HG03432 (cell line): Measurements from ENCODE around the gene KCTD15.
A peak's percentile ranks its signal among the peaks of the same experiment; 100 is the strongest.

ENCODE experiments used
- ATAC-seq: cut with Tn5 transposase; IDR thresholded peaks from one replicate; pipeline ENCODE4 v1.9.1; 2021; ENCODE audit warnings: mild to moderate bottlenecking, moderate library complexity; ENCODE audit not compliant: unreplicated experiment

Gene KCTD15

GRCh38 chr19:33771384-33772101, 25.1 kb upstream of the KCTD15 start:
- ATAC-seq: peak; percentile 40

DNA sequence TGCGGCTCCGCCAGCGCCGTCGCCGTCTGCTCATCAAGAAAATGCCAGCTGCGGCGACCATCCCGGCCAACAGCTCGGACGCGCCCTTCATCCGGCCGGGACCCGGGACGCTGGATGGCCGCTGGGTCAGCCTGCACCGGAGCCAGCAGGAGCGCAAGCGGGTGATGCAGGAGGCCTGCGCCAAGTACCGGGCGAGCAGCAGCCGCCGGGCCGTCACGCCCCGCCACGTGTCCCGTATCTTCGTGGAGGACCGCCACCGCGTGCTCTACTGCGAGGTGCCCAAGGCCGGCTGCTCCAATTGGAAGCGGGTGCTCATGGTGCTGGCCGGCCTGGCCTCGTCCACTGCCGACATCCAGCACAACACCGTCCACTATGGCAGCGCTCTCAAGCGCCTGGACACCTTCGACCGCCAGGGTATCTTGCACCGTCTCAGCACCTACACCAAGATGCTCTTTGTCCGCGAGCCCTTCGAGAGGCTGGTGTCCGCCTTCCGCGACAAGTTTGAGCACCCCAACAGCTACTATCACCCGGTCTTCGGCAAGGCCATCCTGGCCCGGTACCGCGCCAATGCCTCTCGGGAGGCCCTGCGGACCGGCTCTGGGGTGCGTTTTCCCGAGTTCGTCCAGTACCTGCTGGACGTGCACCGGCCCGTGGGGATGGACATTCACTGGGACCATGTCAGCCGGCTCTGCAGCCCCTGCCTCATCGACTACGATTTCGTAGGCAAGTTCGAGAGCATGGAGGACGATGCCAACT, 24.4 kb upstream of the KCTD15 start:
- ATAC-seq: no peak

GRCh38 chr19:33772858-33773180, 23.9 kb upstream of the KCTD15 start:
- no peak for ATAC-seq

DNA sequence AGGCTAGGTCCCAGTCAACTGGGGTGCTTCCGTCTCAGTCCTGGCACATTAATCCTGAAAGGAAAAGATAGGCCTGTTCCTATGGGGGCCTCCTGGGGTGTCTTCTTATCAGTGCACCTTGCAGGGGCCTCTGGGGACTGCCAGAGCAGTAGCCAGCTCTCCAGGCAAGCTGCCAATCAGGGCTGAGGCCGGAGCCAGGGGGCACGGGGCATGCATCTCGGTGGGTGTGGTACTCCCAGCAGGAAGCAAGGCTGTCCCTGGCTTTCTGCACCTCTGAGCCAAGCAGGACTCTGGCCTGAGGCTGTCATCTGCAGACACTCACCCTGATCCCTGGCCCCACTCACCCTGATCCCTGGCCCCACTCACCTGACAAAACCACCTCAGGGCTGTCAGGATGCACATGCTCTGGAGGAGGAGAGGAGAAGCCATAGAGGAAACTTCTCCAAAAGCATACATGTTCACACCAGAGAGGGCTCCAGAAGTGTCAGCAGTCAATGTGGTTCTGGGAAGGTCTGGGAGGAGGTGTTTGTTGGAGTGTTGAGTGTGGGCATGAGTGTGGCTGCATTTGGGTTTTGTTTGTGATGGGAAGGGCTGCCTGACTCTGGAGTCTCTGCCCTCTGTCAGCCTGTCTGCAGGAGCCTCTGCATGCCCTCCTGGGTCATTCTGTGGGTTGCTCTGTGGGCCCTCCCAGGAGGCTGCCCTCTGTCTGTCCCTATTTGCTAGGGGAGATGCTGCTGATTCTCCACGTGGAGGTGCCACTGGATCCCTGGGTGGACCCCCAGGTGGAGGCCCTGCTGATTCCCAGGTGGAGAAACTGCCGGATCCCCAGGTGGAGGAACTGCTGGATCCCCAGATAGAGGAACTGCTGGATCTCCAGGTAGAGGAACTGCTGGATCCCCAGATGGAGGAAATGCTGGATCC, 22.7 kb upstream of the KCTD15 start:
- ATAC-seq: no peak

DNA sequence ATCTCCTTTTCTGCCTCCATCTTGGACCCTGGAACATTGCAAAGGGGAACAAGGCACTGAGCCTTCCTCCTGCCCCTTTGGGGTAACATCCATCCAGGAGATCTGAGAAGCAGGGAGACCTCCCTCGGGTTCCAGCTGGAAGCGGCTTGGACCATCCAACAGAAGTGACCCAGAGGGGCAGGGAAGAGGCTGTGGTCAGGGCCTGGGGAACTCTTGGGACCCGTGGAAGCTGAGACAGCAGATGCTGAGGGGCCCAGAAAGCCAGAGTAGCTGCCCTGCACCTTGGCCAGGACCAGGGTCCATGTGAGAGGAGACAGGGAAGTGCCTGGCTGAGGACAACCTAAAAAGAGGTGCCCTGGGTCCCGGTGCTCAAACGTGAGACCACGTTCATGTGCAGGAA, 21.9 kb upstream of the KCTD15 start:
- ATAC-seq: no peak

DNA sequence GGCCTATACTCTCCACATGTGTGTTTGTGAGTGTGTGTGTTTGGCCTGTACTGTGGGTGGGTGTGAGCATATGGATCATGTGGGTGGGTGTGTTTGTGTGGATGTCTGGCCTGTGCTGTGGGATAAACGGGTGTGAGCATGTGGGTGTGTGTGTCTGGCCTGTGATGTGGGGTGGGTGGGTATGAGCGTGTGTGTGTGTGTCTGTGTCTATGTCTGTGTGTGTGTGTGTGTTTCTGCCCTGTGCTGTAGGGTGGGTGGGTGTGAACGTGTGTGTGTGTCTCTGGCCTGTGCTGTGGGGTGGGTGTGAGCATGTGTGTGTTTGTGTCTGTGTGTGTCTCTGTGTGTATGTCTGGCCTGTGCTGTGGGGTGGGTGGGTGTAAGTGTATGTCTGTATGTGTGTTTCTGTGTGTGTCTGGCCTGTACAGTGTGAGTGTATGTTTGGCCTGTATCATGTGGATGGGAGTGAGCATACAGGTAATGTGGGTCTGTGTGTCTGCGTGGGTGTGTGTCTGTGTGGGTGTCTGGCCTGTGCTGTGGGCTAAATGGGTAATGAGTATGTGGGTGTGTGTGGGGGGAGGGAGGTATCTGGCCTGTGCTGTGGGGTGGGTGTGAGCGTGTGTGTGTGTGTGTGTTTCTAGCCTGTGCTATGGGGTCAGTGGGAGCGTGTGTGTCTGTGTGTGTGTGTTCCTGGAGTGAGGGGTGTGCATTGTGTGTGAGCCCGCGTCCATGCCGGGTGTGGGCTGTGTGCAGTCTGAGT, 20.8 kb upstream of the KCTD15 start:
- no peak for ATAC-seq

DNA sequence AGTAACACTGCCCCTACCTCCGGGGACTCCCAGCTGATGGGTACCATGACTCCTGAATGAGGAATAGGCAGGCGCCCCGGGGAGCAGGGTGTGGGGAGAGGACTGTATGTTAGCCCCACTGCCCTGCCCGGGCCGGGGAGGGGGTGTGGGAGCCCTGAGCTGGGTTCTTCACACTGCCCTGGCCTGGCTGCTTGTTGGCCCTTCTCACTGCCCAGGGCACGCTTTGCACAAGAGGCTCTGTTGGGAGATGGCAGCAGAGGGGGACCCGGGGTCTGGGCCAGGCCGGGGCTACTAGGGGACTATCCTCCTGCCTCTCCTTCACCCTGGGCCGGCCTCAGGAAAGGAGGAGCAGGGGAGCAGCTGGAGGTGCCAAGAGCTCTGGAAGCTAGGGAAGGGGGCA, 19.3 kb upstream of the KCTD15 start:
- ATAC-seq: no peak

GRCh38 chr19:33777753-33778088, 18.9 kb upstream of the KCTD15 start:
- ATAC-seq: no peak

DNA sequence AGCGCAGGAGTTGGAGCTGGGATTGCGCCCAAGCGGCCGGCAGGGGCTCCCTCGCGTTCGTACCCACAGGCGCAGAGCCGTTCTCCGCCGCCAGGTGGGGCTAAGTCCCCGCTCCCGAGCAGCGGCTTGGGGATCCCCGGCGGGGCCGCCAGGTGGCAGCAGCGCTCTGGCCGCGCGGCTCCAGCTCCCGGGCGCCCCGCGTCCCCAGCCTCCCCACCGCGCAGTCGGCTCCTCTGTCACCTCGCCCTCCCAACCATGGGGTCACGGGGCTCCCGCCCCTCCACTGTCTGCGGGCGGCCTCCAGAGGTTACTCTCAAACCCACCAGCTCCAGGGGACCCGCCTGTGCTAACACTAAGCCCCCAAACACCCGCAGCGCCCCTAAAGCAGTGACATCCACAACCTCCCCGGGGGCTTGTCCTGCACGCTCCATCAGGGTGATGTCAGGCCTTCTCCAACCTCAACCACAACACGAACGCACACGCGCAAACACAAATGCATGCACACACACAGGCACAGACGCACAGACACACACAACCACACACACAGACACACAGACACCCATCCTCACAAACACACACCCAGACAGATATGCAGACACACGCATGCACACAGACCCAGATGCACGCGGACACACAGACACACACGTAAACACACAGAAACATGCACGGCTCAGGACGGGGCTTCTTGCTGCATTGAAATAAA, 18.4 kb upstream of the KCTD15 start:
- ATAC-seq: peak; percentile 79

- ATAC-seq: no peak
Observed at GRCh38 chr19:33779849-33780248, 16.8 kb upstream of the KCTD15 start.

GRCh38 chr19:33780251-33780650, 16.4 kb upstream of the KCTD15 start:
- ATAC-seq: no peak

DNA sequence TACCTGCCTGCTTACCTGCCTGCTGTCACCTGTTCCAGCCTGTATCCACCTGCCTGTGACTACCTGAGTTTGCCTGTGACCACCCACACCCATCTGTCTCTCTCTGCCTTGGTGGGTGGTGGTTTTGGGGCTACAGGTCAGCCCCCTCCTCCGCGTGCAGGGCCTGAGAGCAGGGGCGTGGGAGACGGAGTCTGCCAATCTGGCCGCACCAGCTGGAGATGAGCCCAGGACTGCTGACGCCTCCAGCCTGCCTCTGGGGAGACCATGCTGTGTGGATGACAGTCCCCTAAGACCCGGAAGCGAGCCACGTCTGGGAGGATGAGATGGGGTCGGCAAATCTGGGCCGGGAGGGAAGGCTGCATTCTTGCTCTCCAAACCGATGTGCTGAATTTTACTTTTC, 15.9 kb upstream of the KCTD15 start:
- ATAC-seq: no peak

DNA sequence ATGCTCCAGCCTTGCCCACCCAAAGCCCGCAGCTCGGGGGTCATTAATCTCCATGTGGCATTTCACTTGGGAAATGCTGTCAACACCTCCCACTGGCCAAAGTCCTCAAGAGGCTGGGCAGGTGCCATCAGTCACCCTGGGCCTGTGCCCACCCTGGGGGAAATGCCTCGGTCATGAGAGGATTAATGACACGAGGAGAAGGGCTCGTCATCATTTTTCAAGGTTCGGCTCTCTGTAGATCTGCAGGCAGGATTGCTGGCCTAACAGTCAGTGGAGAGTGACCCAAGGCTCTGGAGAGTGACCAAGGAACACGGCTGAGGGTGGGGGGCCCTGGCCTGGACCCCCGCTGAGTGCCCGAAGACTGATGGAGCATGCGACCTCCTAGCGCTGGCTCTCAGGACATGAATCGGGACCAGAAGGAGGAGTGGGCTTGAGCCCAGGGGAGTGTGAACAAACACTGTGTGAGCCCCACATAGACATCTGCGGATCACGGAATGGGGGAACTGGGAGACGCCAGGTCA, 15.2 kb upstream of the KCTD15 start:
- no peak for ATAC-seq

- no peak for ATAC-seq
Observed at GRCh38 chr19:33781996-33782395, 14.7 kb upstream of the KCTD15 start.

- no peak for ATAC-seq
Observed at GRCh38 chr19:33784432-33784831, 12.2 kb upstream of the KCTD15 start.

GRCh38 chr19:33785795-33786194, 10.9 kb upstream of the KCTD15 start:
- no peak for ATAC-seq

DNA sequence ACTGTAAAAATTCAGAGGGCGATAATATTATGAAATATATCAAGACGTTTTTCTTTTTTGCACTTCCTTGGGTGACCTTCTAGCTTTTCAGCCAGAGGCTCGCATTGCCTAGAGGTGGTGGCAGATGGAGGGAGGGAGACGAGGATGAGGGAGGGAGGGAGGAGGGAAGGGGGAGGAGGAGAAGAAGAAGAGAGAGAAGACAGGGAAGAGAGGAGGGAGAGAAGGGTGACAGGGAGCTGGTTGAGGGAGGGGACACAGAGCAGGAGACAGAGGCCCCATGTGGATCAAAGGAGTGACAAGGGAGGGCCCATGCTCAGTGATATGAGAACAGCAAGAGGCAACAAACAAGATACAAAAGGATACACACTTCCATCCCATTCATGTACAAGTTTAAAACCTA, 8.0 kb upstream of the KCTD15 start:
- no peak for ATAC-seq

DNA sequence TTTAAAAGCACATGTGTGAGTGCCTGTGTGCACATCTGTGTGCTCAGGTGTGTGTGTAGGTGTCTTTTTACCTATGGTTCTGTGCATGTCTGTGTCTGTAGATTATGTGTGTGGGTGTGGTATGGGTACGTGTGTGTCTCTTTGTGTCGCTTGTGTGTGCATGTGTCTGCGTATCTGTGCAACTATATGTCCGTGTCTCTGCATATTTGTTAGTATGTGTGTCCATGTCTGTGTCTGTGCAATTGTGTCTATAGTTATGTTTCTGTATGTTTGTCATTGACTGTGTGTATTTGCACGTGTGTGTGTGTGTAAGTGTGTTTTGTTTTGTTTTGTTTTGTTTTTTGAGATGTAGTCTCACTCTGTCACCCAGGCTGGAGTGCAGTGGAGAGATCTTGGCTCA, 7.3 kb upstream of the KCTD15 start:
- ATAC-seq: no peak

DNA sequence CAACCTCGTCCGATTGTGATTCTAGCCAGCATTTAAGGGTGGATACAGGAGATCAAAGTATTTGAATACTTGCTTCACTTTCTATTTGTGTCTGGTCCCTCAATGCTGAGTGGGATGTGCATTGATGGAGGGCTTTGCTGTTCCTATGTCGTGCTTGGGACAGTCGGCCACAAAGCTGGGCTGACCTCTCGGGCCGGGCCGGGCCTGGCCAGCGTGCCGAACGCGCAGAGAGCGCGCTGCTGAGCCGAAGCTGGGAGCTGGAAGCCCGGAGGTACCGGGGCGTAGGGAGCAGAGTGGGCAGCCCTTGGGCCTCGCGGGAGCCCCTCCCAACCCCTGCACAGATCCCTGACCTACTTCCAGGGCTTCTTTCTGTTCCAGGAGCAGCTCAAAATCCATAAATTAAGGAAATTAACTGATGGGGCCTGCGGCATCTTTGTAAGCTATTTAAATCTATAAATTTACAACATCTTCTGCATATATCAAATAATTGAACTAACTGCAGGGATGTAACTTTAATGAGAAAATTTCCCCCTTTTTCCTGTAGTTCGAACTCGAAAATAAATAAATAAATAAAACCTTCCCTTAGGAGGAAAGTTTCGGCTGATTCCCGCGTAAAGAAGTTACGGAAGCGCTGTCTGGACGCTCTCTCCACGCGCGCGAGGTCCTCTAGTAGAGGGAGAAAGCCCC, 1.8 kb upstream of the KCTD15 start:
- ATAC-seq: no peak
